ENCODE measurements around the gene FNDC3B. TPM values are rescaled to one million over a fixed set of nuclear protein-coding genes. Genes with fewer than 3 reads are reported as not detected.

The FNDC3B gene
- total RNA-seq, 1 donor, result 139 TPM

DNA sequence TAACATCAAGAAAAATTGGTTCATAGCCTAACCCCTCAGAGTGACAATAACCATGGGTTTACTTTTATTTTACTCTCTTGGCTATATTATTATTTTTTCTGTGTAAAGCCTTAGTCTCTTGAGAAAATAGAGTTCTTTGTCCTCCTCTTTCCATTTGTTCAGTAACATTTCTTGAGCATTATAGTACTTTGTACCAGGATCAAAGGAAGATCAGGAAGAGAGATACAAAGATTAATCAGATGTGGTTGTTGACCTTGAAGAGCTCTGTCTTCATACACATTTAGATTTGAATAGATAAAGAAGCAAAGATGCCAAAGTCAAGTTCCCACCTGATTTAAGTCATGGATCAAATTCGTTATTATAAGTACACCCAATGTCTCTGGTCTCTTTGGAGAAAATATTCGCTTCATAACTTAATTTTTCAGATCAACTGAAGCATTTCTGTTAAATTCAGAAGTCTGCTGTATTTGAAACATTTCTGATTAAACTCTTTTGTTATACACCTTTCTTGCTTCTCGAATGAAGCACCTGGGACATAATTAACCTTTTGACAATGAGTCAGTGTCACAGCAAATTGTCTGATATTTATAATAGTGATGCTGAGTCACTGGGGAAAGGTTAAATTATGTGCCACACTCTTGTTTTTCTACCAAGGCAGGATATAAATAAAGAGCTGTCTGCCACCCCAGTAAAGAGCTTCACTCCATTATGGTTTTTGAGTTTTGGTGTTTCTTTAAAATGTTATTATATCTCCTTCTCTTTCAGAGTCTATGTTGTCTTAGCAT is 308.7 kb downstream of the FNDC3B start:
- TF ChIP-seq, protein P1, sequence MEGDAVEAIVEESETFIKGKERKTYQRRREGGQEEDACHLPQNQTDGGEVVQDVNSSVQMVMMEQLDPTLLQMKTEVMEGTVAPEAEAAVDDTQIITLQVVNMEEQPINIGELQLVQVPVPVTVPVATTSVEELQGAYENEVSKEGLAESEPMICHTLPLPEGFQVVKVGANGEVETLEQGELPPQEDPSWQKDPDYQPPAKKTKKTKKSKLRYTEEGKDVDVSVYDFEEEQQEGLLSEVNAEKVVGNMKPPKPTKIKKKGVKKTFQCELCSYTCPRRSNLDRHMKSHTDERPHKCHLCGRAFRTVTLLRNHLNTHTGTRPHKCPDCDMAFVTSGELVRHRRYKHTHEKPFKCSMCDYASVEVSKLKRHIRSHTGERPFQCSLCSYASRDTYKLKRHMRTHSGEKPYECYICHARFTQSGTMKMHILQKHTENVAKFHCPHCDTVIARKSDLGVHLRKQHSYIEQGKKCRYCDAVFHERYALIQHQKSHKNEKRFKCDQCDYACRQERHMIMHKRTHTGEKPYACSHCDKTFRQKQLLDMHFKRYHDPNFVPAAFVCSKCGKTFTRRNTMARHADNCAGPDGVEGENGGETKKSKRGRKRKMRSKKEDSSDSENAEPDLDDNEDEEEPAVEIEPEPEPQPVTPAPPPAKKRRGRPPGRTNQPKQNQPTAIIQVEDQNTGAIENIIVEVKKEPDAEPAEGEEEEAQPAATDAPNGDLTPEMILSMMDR (IDR thresholded peaks at IDR 0.05; ENCODE audit: insufficient read depth, low read length), result no peak
- H3K4me3 ChIP-seq (ENCODE audit: low read depth, low read length), result no peak overlapping the region
- DNase-seq (ENCODE audit: low read depth), result no peak

- H3K4me3 ChIP-seq (ENCODE audit: low read depth, low read length), result no peak overlapping the region
- no peak for DNase-seq (ENCODE audit: low read depth)
- TF ChIP-seq, protein P1 (IDR thresholded peaks at IDR 0.05; ENCODE audit: insufficient read depth, low read length), result no peak
Measured at GRCh38 chr3:172351895-172352466, 312.6 kb downstream of the FNDC3B start.

- TF ChIP-seq, protein P1 (IDR thresholded peaks at IDR 0.05; ENCODE audit: insufficient read depth, low read length), result no peak
- no peak overlapping the region for H3K4me3 ChIP-seq (ENCODE audit: low read depth, low read length)
- no peak for DNase-seq (ENCODE audit: low read depth)
Measured at GRCh38 chr3:172352786-172353185, 313.4 kb downstream of the FNDC3B start.

DNA sequence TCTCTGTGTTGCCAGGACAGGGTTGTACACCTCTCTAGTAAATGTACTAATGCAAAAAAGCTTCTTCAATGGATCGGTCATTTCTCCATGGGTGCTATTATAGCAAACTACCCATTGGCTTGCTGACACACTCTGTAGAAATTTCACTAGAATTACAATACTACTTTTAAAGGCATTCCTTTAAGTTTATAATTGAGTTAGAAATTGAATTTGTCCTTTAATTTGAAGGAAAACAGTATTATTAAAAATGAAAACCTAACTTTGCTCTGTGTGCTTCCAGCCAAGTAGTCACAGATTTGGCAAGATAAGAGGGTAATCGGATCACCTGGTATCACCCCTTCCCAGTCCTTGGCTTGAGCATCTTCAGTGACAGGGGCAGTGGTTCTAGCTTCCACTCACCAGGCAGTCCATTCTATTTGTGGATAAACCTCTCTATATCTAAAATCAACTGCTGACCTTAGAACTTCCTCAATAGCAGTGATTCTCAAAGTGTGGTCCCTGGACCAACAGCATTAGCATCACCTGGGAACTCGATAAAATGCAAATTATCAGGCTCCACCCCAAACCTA is 315.6 kb downstream of the FNDC3B start:
- no peak for DNase-seq (ENCODE audit: low read depth)
- TF ChIP-seq, protein P1 (IDR thresholded peaks at IDR 0.05; ENCODE audit: insufficient read depth, low read length), result no peak
- no peak overlapping the region for H3K4me3 ChIP-seq (ENCODE audit: low read depth, low read length)

DNA sequence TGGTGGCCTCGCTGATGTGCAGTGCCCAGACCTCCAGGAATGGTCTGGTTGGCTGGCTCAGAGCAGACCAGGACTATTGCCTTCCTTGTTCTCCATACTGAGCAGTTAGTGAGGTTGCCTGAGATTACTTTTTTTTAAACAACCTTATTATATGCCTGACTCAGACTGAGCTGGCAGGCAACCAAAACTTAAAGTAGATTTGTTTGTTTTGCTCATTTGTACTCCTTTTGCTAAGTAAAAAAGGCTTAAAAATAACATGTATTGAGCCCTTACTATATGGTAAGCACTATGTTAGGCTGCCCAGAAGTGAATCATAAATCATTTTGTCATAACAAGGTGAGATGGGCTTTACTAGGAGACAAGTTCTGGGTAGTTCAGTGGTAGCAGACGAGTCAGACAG is 316.5 kb downstream of the FNDC3B start:
- peak; percentile 93 for DNase-seq (ENCODE audit: low read depth)

GRCh38 chr3:172356427-172356826 is 317.0 kb downstream of the FNDC3B start:
- DNase-seq (ENCODE audit: low read depth), result no peak
- TF ChIP-seq, protein P1 (IDR thresholded peaks at IDR 0.05; ENCODE audit: insufficient read depth, low read length), result no peak

More for the DNA sequence above, 316.5 kb downstream of the FNDC3B start:
- TF ChIP-seq, protein P1 (IDR thresholded peaks at IDR 0.05; ENCODE audit: insufficient read depth, low read length), result no peak
- no peak overlapping the region for H3K4me3 ChIP-seq (ENCODE audit: low read depth, low read length)

More at GRCh38 chr3:172356427-172356826, 317.0 kb downstream of the FNDC3B start:
- H3K4me3 ChIP-seq (ENCODE audit: low read depth, low read length), result no peak overlapping the region

Data from fibroblast of the aortic adventitia (primary cell).